GM19099 (cell line): Measurements from ENCODE around the gene OR51T1.

Experiments used
- POLR2A ChIP-seq: IDR thresholded peaks from 3 replicates; pipeline ENCODE4 v1.6.1; 2011; ENCODE audit warnings: low read depth; ENCODE audit not compliant: insufficient read length; ENCODE audit errors: extremely low read depth

OR51T1 gene, protein sequence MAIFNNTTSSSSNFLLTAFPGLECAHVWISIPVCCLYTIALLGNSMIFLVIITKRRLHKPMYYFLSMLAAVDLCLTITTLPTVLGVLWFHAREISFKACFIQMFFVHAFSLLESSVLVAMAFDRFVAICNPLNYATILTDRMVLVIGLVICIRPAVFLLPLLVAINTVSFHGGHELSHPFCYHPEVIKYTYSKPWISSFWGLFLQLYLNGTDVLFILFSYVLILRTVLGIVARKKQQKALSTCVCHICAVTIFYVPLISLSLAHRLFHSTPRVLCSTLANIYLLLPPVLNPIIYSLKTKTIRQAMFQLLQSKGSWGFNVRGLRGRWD

GRCh38 chr11:4881860-4882500, at the start of gene OR51T1:
Gene OR51T1 (plus strand): TSS chr11:4881900. CDS start chr11:4881900, 0 bp downstream.
- no peak for TF ChIP-seq POLR2A

DNA sequence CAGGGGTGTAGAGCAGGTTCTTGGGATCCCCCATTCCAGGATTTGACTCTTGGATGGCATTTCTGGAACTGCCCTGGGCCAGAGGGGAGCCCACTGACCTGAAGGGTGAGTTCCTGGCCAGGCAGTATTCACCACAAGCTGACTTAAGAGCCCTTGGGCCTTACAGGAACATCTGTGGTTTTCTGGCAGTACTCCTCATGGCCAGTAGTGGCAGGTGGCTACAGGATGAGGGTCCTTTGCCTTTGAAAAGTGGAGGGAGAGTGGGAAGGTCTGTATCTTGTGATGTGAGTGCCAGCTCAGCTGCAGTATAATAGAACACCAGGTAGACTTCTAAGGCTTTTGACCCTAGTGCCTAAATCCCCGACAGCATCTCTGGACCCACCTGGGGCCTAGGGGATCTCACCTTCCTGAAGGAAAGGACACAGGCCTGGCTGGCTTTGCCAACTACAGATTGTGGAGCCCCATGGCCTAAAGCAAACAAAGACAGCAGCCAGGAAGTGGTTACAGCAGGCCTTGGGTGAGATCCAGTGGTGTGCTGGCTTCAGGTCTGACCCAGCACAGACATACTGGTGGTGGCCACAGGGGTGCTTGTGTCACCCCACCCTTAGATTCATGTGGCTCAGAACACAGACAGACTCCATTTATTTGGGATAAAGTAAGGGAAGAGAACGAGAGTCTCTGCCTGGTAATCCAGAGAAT, 41.7 kb upstream of the OR51T1 start:
- no peak for TF ChIP-seq POLR2A

DNA sequence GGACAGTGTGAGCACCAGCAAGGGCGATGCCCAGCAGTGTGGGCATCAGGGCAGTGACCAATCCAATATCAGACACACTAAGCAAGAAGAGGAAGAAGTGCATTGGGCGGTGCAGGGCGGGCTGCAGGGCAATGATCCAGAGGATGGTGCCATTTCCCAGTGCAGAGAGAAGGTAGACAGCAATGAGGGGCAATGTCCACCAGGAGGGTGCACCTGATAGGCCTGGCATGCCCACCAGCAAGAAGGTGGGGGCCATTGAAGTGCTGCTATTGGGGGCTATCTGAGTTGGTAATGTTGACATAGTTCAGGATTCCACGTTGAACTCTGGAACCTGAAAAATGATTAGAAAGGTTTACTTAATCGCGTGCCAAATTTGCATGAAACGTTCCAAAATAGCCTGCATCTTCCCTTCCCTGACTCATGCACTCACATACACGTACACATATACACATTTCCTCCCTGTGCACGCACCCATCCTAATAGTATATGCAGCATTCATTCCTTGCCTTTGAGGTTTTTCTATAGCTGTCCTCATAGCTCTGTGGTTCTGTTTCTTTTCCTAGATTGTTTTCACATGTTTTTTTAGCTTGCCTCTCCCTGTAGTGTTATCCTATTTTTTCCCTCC, 32.7 kb upstream of the OR51T1 start, which contains the start of gene OR51S1:
Gene OR51S1, minus strand, starts transcription at position 301 of the 625 bp plus-strand sequence. Its CDS starts 0 bp downstream, at position 301.
- TF ChIP-seq POLR2A: no peak

GRCh38 chr11:4851033-4851432, 30.7 kb upstream of the OR51T1 start:
- TF ChIP-seq POLR2A: no peak

- no peak for TF ChIP-seq POLR2A
Observed at GRCh38 chr11:4862447-4863236, 19.1 kb upstream of the OR51T1 start.

GRCh38 chr11:4863876-4864275, 17.8 kb upstream of the OR51T1 start:
- TF ChIP-seq POLR2A: no peak

DNA sequence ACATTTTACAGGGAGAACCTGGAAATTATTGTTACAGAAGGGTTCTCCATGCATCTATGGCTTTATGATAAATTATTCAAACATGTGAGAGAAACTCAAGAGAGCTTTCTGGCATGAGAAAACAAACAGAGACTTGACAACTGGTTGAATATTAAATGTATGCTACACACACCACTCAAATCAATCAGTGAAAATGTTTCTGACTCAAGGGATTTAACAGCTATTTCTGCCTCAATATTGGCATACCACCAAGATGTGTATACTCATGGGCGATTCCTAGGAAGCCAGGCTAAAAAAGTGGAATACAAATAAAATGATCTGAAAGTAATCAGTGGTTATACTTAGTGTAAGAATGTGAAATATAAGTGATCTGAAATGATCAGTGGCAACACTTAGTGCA, 15.8 kb upstream of the OR51T1 start:
- TF ChIP-seq POLR2A: no peak

DNA sequence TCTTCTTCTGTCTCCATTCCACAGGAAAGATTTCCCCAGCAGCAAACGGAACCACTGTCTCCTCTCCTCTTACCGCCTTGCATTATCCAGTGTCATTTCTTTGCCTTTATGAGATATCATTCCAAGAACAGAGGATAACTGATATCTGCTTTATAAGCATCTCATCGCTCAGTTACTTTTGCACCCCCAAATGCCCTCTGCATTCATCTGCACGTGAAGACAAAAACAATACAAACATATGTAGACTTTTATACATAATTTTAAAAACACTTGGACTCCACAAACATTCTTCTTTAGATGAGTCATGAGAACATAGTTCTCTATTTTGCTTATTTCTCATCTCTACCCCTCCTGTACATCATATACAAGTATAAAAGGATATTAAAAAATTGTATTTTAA, 512 bp upstream of the OR51T1 start:
- no peak for TF ChIP-seq POLR2A

- no peak for TF ChIP-seq POLR2A
Observed at GRCh38 chr11:4882543-4882942, 843 bp downstream of the OR51T1 start.

DNA sequence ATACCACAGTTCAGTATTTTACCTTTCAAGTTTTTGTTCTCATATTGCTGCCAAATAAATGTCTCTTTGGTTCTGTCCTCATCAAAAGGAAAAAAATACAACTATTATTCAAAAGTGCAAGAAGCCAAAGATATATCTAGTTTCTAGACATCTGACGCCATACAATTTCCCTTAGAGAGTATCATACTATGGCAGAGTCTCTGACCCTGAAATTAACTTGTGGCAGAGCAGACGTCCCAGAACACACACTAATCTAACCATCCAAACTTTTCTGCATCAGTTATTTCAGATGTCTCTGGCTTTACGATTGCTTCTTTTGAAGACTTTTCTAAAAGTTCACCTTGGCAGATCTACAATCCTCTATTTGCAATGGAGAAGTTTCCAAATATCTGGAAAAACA, 2.7 kb downstream of the OR51T1 start:
- no peak for TF ChIP-seq POLR2A

DNA sequence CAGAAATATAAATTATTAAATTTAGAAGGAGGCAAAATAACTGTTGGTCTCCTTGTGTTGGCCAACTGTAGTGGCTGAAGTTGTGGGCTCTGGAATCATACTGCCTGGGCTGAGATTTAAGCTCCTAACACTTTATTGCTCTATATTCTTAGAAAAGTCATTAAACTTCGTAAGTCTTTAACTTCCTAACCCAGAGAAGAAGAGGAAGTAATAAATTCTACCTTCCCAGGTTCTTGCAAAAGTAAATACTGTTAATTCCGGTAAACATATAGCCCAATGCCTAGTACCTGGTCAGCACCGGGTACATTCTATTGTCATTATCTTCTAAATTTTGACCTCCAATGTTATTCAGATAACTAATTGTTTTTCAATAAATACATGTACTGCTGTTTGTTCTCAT, 4.5 kb downstream of the OR51T1 start:
- TF ChIP-seq POLR2A: no peak

DNA sequence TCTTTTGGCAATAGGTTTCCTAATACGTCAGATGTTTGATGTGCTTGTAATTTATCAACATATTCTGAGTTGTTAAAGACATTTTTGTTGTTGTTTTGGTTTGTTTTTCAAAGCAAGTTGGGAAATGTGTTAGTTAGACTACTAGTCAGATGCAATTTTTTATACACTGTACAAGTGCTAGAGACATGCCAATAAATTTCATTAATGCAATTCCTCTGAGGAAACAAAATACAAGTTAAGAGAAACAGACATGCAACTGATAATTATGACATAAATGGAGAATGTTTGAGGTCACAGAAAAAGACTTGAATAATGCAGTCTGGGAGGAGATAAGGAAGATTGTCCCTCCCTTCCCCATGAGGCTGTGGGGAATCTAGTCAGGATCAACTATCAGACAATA, 5.9 kb downstream of the OR51T1 start:
- TF ChIP-seq POLR2A: no peak

- TF ChIP-seq POLR2A: no peak
Observed at GRCh38 chr11:4890279-4890678, 8.6 kb downstream of the OR51T1 start.

DNA sequence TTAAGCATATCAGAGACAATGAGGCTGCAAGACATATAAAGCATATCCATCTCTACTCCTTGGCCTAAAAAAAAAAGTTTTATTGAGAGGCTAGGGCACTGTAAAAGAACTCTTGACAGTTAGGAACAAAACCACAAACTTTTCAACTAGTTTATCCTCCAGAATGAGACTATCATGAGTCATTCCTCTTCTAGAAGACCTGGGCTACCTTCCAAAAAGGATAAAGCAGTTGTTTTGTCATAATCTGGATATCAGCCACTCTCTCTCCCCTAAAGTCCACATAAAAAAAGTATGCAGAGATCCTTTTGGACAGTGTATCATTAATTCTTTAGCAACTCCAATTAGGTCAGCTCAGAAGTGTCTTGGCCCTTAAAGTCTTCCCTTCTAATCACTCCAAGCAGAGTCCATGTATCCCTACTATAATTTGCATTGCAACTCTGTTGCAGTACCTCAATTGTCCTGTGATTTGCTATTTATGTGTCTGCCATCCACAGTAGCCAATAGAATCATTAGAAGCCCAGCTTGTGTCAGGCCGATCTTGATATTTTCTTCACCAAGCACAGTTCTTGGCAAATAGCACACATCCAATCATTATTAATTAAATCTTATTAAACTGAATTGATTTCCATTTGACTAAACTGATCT, 10.4 kb downstream of the OR51T1 start:
- no peak for TF ChIP-seq POLR2A
